ENCODE measurements around the gene CDK5RAP3. TPM values are rescaled to one million over a fixed set of nuclear protein-coding genes. Genes with fewer than 3 reads are reported as not detected.

The CDK5RAP3 gene
- total and polyA plus RNA-seq, 2 of the 13 experiments (the other 11 are each of a cell fraction or from before 2014, with no cell fraction given): 128 to 154 TPM

GRCh38 chr17:47946929-47947397, 23.9 kb upstream of the CDK5RAP3 start:
- TSS peak; percentile 17 for BruUV-seq (replicated peaks)
- TF ChIP-seq PHF8 (CRISPR knock-in tag; IDR thresholded peaks at IDR 0.05) (no peak), HIC2 (CRISPR knock-in tag; IDR thresholded peaks at IDR 0.05; ENCODE audit: low read depth) (no peak), ZNF678 (CRISPR knock-in tag; IDR thresholded peaks at IDR 0.05) (no peak), ZNF510 (CRISPR knock-in tag; IDR thresholded peaks at IDR 0.05; ENCODE audit: low read depth) (no peak), DZIP1 (CRISPR knock-in tag; IDR thresholded peaks at IDR 0.05) (no peak), ARID4A (CRISPR knock-in tag; IDR thresholded peaks at IDR 0.05; ENCODE audit: borderline replicate concordance) (peak; percentile 70), ZNF207 (IDR thresholded peaks at IDR 0.05; ENCODE audit: borderline replicate concordance) (no peak), SUZ12 (IDR thresholded peaks at IDR 0.05; ENCODE audit: low read depth, low read length) (no peak), ATF1 (CRISPR knock-in tag; IDR thresholded peaks at IDR 0.05) (peak; percentile 37; the same call in 1 of the 2 replicates), PHF20 (CRISPR knock-in tag; IDR thresholded peaks at IDR 0.05) (no peak), CCAR2 (optimal IDR thresholded peaks at IDR 0.05; ENCODE audit: low read depth, low read length) (no peak), IRF1 (CRISPR knock-in tag; IDR thresholded peaks at IDR 0.05; ENCODE audit: low read depth) (no peak), ZNF274 (CRISPR knock-in tag; IDR thresholded peaks at IDR 0.05) (no peak)

More at GRCh38 chr17:47946929-47947397, 23.9 kb upstream of the CDK5RAP3 start:
- in situ Hi-C loops (cut with HindIII; ENCODE audit: extremely low pct_ligation_motif_present, low pct_unique_long_range_greater_than_20kb) (no loop called here), intact Hi-C loops (cut with micrococcal nuclease; ENCODE audit: unreplicated experiment) (no loop called here)
- Histone ChIP-seq H3K36me3 (replicated peaks in 1 of 2; ENCODE audit: control insufficient read depth in 1 of 2, insufficient read depth in 2 of 2, low read length in 2 of 2) (peaks cover 6 to 42% of the 10 kb centered on the region in 2 experiments), H3K27me3 (ENCODE audit: control insufficient read depth in 1 of 2, insufficient read depth in 2 of 2, low read length in 2 of 2) (no peaks in the 10 kb centered on the region), H3K79me2 (ENCODE audit: insufficient read depth, low read length) (peaks cover 16% of the 10 kb centered on the region), H4K20me1 (ENCODE audit: insufficient read depth, low read length) (no peaks in the 10 kb centered on the region), H2AFZ (ENCODE audit: low read length) (no peak overlapping the region), H3K4me2 (ENCODE audit: low read depth, low read length) (no peak overlapping the region), H3K9me3 (ENCODE audit: low read length) (no peaks in the 10 kb centered on the region), H3K4me3 (replicated peaks in 1 of 3; ENCODE audit: insufficient read depth in 1 of 3, low read depth in 2 of 3, low read length in 3 of 3) (no peak overlapping the region), H3K9ac (ENCODE audit: insufficient read depth, low read depth, low read length) (no peak overlapping the region), H3K4me1 (ENCODE audit: insufficient read depth, low read length) (peaks cover 99% of the 10 kb centered on the region), H3K27ac (ENCODE audit: extremely low read length, insufficient read depth, low read length) (peak overlapping the region; percentile 70)
- ChIA-PET POLR2A (interaction anchor here (1.0 to 2.1 kb wide), 8 partner anchors 10 to 298 kb away, joined by 3 to 31 read pairs (median 6); partner anchors contain the start of genes CDK5RAP3, LRRC46, MRPL10 and NFE2L1), CTCF (ENCODE audit: low intra/inter-chr PET ratio, low total read pairs) (interaction anchor here (1.0 to 1.6 kb wide), 2 partner anchors 10 to 24 kb away, joined by 3 to 11 read pairs; partner anchors contain the start of gene CDK5RAP3)
- DNase-seq (ENCODE audit: low spot score): peak; percentile 94
- FAIRE-seq: peak; percentile 95
- peak; percentile 78 for ATAC-seq
- 33% methylated on average over 2 of the region's 2 CpGs for WGBS (ENCODE audit: low lambda C conversion rate)
